HG02885 (cell line): ENCODE results near the gene SHC4.
"Not testable (repeated sequence)": the region's sequence is repeated elsewhere in the genome, so short reads cannot be mapped to it uniquely, and the experiment has no call there.

Experiments used
- ATAC-seq: cut with Tn5 transposase; IDR thresholded peaks from one replicate; pipeline ENCODE4 v1.9.1; 2021; ENCODE audit warnings: mild to moderate bottlenecking; ENCODE audit not compliant: unreplicated experiment, poor library complexity

Gene SHC4

DNA sequence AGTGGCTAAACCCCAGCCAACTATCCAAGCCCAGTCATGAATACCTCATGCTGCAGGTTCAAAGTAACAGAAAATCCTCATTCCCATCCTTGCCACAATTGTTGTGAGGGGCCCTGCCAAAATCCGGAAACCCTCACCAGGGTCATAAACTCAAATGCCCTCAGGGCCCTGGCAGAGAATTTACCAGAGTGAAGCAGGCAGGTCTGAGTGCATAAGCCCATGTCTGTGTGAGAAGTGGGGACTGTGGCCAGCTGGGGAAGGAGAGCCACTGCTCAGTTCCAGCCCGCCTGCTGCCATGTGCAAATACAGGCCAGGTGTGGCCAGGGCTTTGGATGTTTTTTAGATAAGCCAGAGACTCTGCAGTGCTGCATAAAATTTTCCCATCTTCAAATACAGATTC lies 159.8 kb downstream of the SHC4 start:
- ATAC-seq = no peak

DNA sequence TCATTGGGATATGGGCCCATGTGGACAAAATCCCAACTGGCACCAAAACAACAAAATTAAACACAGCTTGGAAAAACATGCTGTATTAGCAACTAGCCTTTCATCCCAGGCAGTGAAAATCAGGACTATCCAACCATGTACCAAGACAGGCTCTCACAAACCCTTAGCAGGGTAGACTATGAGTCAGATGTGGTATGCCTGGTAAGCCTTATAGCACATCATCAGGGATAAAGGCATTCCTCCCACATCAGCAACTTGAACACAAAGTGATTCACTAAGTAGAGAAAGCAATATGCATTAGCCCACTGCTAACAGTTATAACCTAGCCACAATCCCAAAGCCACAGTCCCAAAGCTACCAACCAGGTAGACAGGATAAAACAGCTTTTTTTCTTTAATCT lies 160.9 kb downstream of the SHC4 start:
- ATAC-seq = peak; percentile 56

DNA sequence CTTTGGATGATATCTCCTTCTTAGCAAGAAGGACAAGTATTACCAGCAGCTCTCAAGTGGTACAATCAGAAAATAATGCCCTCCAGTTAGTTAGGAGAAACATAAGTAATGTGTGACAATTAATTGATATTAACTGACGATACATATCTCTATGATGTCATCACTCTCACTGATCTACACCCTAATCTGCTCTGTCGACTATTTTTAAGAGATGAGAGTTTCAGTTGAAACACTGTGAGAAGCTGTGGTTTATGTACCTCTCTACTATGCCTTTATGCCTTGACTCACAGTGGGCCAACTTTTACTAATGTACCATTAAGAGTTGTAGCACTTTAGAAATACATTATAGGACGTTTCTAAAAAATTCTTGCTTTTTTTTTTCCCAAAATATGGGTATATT lies 161.5 kb downstream of the SHC4 start:
- peak; percentile 70 for ATAC-seq

DNA sequence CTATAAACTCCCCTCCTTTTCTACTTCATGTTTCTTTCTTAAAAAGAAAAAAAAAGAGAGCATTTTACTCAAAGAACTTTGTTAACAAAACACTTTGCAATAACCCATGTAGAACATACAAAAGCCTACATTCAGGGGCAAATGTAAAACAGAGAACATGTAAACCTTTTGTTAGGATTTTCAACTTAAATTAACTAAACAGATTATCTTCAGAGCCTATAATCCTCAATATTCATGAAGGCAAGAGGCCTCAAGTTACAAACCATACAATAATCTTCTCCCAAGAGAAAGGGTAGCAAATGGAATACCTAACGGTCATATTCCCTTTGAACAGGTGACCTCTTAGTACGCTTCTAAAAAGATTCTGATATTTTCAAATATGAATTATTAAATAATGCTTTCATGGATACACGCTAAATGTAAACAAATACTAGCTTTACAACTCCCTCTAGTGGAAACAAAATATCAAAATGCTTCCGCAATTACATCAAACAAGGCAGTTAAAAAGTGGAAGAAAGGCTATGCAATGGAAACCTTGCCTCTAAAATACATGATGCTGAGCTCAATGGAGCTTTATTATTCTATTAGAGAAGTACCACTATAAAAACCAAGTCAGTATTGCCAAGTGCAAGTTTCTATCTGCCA lies 162.8 kb downstream of the SHC4 start:
- no peak for ATAC-seq

DNA sequence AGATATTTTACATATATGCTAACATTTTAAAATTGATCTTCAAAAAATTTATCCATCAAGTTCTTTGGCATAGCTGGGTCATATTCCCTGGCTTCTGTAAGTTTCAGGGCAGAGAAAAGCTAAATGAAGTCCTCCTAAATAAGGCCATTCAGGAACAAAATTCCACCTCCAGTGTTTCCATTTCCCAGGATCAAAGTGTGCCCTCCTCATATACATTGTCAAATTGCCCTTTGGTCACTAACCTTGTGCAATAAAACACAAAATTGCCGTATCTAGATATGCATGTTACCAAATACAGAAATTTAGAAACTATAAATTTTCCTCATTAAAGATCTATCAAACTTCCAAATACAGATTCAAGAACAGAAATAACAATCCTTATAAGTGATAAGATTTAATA lies 163.5 kb downstream of the SHC4 start:
- no peak for ATAC-seq

DNA sequence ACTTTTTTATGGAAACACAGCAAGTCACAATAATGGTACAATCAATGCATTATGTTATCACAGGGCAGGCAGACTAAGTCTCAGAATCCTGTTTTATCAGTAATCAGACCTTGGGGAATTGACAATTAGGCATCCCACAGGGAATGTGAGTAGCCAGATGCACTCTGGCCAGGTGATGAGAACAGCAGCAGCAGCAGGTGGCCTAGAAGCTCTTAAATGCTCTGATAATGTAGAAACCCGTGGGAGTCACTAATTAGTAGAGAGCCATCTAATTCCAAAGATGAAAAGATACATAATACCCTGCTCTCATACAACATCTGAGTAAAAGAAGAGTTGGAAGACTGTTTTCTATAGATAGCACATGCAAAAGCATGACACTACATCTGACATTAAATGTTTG lies 165.4 kb downstream of the SHC4 start:
- ATAC-seq = no peak

DNA sequence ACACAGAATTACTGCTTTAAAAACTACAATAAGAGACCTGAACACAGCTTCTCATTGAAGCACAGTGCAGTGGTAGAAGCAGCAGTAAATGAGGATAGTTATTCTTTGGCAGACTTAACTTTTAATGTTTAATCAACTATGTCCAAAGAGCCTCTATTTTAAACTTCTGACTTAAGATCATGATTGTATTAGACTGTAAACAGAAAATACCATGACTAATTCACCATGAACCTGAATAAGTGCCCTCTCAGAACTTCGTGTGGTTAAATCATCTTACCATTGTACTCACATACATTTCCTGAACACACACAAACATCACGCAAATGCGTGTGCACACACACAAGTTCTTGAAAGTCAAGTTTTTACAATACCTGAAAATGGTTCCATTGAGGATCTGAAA lies 166.8 kb downstream of the SHC4 start:
- ATAC-seq = no peak

DNA sequence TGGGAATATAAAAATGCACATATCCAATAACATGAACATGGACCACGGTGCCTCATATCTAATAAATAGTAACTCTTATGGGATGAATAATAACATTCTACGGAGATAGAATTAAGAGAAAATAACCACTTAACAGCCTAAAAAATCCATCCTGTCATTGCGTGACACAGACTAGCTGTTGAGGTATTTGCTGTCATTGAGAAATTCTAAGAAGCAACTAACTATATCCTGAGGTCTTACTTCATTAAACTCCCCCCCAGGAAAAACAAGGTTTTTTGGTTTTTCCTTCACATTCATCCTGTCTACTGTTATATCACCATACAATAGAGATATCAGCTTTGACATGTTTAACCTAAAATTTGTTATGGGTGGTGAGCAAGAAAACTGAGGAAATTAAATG lies 167.2 kb downstream of the SHC4 start:
- no peak for ATAC-seq

DNA sequence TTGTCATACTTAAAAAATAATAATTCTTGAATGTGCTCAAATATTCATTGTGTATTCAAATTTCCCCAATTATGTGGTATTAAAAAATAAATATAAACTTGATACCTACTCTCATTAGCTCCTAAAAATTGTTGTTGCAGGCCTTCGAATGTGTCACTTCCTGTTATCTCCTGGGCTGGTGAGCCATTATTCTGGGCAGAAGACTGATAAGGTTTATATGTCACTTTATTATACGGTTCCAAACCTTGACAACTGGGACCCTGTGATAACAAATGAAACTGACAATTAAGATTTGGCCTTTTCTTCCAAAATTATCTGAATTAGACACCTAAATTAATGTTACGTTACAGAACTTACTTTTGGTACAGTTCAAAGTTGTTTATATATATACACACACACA lies 167.8 kb downstream of the SHC4 start:
- no peak for ATAC-seq

DNA sequence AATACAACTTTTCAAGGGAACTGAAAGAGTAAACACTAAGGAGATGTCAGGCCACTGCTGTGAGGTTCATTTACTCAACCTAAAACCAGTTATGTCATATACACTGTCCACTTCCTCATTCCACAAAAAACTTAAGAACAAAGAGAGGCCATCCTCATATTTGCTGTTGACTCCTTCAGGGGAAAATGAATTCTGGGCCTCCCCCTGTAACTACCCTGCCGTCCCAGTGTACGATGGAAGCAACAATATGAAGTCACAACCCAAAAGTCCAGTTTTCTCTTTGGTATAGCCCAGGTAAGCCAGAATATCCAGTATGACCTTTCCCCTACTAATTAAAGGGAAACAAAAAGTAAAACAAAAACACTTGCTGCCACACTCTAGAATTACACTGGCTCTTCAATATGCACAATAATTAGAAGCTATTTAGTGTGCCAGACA lies 169.0 kb downstream of the SHC4 start:
- ATAC-seq = peak; percentile 98

DNA sequence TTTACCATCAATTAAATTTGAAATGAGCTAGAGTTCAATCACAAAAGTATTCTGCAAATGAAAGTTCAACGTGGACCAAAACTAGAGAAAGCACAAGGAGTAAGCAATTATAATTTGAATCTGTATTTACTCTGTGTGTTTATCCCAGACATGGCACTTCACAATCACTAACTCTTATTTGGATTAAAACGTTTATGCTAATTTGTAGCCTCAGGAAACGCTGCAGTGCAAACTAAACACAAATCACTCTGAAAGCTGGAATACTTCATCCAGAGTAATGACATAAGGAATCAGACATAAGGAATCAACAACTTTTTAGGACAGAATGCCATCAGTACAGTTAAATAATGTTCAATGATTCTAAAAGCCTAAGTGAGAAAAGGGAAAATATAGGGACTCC lies 171.3 kb downstream of the SHC4 start:
- ATAC-seq = no peak

DNA sequence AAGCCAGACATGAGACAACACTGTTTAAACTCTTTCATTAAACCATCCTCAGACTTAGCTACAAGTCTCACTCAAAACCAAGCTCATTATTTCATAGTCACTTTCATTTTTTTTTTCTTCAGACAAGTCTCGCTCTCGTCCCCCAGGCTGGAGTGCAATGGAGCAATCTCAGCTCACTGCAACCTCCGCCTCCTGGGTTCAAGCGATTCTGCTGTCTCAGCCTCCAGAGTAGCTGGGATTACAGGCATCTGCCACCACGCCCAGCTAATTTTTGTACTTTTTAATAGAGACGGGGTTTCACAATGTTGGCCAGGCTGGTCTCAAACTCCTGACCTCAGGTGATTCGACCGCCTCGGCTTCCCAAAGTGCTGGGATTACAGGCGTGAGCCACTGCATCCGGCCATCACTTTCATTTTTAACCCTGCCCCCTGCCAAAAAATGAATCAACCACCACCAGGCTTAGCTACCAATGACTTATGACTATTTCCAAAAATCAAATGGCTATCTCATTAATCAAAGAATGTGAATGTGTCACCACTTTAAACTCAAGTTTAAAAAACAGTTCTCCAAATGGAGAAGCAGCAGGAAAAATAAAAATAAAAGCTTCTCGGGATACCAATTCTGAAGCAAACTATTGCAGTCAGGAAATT lies 173.1 kb downstream of the SHC4 start:
- ATAC-seq = not testable (repeated sequence)

DNA sequence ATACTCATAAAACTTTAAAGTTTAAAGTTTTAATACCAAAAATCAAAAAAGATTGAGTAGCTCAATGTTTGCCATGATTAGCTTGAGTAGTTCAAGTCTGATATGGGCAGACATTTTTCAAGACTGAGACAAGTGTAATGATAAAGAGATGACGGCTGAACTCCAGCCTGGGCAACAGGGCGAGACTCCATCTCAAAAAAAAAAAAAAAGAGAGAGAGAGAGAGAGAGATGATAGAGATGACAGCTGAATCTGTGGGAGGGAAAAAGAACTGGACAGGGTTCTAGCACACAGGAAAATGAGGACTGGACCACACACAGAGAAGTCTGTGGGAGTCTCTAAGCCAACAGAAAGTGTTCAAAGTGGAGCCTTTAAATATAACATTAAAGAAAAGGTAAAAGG lies 178.0 kb downstream of the SHC4 start:
- ATAC-seq = no peak

DNA sequence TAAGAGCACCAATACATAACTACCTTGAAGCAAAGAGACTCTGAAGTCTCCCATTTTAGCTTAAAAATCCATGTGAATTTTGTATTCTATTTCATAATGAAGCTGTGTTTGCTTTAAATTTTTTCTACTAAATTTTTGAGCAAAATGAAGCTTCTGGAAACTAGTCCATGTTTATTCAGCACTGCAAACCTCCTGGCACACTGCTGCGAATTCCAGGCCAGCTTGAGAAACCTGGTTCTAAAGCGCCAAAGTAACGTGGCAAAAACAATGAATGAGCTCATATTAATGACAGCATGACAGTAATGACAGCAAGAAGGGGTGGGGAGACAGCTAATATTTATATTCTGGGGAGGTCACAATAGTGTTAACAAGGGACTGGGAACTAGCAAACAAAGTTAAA lies 178.5 kb downstream of the SHC4 start:
- no peak for ATAC-seq

DNA sequence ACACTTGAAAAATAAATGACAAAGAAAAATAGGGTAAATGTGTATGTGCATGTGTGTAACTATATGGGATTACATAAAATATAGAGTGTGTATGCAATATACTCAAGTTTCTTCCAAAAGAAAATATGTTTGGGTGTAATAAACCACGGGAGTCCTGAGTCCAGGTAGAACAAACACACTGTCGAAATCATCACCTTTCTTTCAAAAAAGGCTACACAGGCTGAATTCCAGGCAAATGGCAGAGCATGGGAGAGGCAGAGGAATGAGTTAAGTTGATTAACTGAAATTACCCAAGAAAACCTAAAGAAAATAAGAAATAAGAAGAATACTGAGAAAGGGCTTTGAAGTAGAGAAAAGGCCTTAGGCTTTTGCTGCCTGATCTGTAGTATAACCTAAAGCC lies 179.0 kb downstream of the SHC4 start:
- no peak for ATAC-seq

DNA sequence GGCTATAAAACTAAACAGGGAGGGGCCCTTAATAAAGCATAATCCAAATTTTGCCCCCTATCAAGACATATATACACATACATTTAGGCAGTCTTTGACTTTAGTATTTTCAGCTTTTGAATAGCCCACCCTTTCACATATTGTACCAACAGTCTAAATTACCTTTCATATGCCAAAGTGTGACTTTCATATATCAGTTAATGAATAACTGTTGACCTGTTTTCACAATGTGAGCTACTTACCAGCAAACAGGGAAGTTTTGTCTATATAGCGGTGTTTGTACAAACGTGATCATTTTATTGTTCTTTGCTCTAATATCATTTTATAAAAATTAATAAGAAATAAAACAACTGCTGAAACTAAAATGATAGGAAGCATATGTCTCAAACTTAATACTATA lies 180.8 kb downstream of the SHC4 start:
- ATAC-seq = no peak

DNA sequence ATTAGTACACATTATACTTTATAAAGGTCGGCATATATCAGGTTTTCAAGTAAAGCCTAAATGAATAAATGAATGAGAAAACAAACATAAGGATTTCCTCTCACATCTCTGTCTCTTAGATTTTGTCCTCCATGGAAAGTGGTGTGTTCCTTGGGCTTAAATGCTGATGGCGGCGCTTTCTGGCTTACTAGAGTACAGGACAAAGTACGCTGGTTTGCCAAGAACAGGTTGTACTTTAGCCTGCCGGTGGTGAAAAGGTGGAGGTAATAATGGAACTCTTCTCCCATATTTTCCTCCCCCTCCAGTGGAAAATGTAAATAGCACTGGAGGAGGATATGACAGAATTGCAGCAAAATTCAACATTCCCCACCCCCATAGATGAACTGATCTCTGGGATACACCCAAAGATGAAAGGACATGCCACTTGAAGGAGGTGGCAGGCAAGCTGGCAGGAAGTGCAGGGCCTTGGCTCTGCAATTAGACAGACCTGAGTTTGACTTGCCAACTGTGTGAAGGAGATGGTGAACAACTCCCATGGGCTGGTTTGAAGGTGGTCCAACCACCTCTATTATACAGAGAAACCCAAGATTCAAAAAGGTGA lies 182.1 kb downstream of the SHC4 start:
- no peak for ATAC-seq

DNA sequence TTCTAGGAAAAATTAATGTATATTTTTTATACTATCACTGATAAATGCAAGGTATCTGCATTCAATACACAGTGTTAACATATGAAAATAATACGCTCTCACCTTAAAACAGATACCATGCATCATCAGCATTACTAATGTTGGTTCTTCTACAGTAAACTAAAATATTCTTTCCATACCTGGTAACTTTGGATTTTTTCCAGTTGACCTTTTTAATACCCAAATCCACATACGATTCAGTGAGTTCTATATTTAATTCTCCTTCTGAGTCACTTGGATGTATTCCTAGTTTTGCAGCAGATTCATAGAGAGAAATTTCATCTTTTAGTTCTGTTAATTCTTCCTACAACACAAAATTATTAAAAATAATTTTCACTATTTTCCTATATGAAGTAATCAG lies 182.7 kb downstream of the SHC4 start:
- no peak for ATAC-seq

DNA sequence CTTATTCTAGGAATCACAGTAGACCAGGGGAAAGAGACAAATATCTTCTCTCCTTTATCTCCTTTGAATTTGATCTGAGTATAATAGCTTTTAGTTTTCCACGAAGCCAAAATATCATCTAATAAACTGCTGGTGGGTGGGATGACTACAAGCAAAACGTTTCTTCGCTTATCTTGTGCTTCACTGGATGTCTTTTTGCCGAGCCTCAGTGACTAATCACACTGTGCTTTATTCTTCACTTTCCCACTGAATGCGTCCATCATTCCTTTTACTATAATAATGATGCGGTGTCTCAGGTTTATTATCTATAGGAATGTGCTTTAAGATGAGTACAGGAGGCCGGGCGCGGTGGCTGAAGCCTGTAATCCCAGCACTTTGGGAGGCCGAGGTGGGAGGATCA lies 185.4 kb downstream of the SHC4 start:
- ATAC-seq = no peak

DNA sequence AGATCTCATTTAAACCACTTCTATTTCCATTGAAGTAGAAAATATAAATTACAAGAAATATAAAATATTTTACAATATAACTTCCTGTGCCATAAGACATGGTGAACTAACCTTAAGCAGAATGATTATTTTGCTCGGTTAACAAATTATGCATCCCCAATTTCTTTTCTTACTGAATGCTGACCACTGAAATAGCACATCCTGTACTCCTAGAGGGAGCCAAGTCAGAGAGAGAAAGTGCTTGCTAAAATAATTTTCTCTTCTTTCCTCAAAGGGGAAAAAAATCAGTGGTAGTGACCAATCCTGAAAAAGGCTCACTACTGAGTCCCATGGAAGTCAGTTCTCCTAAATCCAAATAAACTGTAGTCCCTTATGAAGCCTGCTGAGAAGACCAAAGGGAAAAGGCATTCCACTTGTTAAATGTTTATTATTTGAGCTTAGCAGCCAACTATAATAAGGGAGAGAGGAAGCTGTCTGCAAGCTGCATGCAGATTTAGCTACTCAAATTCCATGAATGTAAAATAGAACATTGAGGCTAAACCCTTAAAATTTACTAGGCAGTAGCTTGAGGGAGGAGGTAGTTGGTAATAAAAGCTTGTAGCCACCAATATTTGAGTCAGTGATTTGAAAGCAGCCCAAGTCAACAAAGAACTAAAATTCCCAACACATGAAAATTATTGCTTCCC lies 185.9 kb downstream of the SHC4 start:
- no peak for ATAC-seq

DNA sequence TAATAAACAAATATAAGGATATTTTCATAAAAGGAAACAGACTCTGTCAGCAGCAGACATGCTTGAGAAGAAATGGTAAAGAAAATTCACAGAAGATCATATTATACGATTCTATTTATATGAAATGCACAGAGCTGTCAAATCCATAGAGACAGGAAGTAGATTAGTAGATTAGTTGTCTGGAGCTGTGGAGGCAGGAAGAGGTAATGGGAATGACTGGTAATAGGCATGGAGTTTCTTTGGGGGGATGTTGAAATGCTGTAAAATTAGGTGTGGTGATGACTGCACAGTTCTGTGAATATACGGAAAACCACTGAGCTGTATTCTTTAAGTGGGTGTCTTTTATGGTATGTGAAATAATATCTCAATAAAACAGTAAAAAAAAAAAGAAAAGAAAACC lies 188.2 kb downstream of the SHC4 start:
- ATAC-seq = no peak
